K562 (cell line): ENCODE data around the gene CD300LD. TPM values are rescaled to one million over a fixed set of nuclear protein-coding genes. Genes with fewer than 3 reads are reported as not detected.

Experiments used
- ATAC-seq: fragments of 200-7000 bp; cut with Tn5 transposase; 3 replicates; pipeline ENCODE4 v1.9.1; 2020; ENCODE audit warnings: moderate library complexity
- BruUV-seq: library from RNA; stranded (reverse); fragments of 400-500 nt; replicated peaks from 2 replicates; lab custom pipeline; 2021; lab: Mats Ljungman, UMichigan
- CTCF ChIA-PET: fragments of 300-600 bp; formaldehyde crosslinking; extraction: SDS; loops from one replicate; lab custom pipeline; 2021; ENCODE audit warnings: low intra/inter-chr PET ratio; lab: Yijun Ruan, JAX
- POLR2A ChIA-PET: fragments of 300-600, 350-650 bp; sonication (Branson Sonifier 250); formaldehyde crosslinking; extraction: SDS; loops from one replicate; lab custom pipeline; 2021; ENCODE audit warnings: antibody characterized with exemption, inconsistent platforms; lab: Yijun Ruan, JAX
- DNase-seq, 4 experiments: peaks; one replicate each; pipeline versions ENCODE4 v3.0.0 to v3.0.0-alpha.2; 2011 to 2018; ENCODE audit warnings: low spot score in 3 of 4, mixed read lengths in 3 of 4; ENCODE audit errors: extremely low read depth in 1 of 4
- FAIRE-seq: peaks from 2 replicates; lab custom pipeline; 2011; peaks lifted over from hg19 to GRCh38; lab: Jason Lieb, UNC
- H2AFZ ChIP-seq: 2 replicates; pipeline ENCODE4 v1.6.0; 2011; ENCODE audit warnings: low read depth, low read length, control low read depth, inconsistent platforms
- H3K27ac ChIP-seq: fragments of 200-600 bp; 3 replicates; pipeline ENCODE4 v1.8.0; 2011; ENCODE audit warnings: low read depth, mild to moderate bottlenecking, control low read depth, inconsistent platforms, low read length, moderate library complexity, mixed read lengths; ENCODE audit errors: extremely low read depth
- H3K27me3 ChIP-seq, 2 experiments: fragments of 300-600 bp in 1 of 2; 2 replicates in 1 of 2; 3 replicates in 1 of 2; pipeline versions ENCODE4 v1.6.0 to v1.8.0; 2011; ENCODE audit warnings: inconsistent platforms in 2 of 2, low read length in 2 of 2, mild to moderate bottlenecking in 1 of 2, mixed read lengths in 1 of 2, moderate library complexity in 1 of 2; ENCODE audit not compliant: control insufficient read depth in 2 of 2, insufficient read depth in 2 of 2
- H3K36me3 ChIP-seq: fragments of 300-600 bp; 3 replicates; pipeline ENCODE4 v1.8.0; 2011; ENCODE audit warnings: mild to moderate bottlenecking, low read length, inconsistent platforms; ENCODE audit not compliant: control insufficient read depth, insufficient read depth
- H3K4me1 ChIP-seq, 2 experiments: fragments of 200-600 bp in 1 of 2; replicated peaks in 1 of 2; 2 replicates in 1 of 2; 3 replicates in 1 of 2; pipeline versions ENCODE4 v1.5.1 to v1.8.0; 2011; ENCODE audit warnings: inconsistent platforms in 2 of 2, low read length in 2 of 2, mild to moderate bottlenecking in 1 of 2, mixed read lengths in 1 of 2, moderate library complexity in 1 of 2; ENCODE audit not compliant: control insufficient read depth in 2 of 2, insufficient read depth in 2 of 2
- H3K4me2 ChIP-seq: 2 replicates; pipeline ENCODE4 v1.6.1; 2011; ENCODE audit warnings: low read length, control low read depth, inconsistent platforms, mixed read lengths; ENCODE audit not compliant: insufficient read depth
- H3K4me3 ChIP-seq: fragments of 200-600 bp; sonication (generic), shearing (Covaris generic); 2 replicates; pipeline ENCODE4 v1.5.1; 2016; ENCODE audit warnings: control low read depth, inconsistent platforms
- H3K79me2 ChIP-seq: fragments of 200-600 bp; 3 replicates; pipeline ENCODE4 v1.8.0; 2011; ENCODE audit warnings: low read length, inconsistent platforms; ENCODE audit not compliant: control insufficient read depth, insufficient read depth
- H3K9ac ChIP-seq, 2 experiments: 2 replicates each; pipeline versions ENCODE4 v1.6.0 to v1.6.1; 2011; ENCODE audit warnings: low read depth in 2 of 2, low read length in 2 of 2, control low read depth in 1 of 2, inconsistent platforms in 1 of 2, mild to moderate bottlenecking in 1 of 2, mixed read lengths in 1 of 2; ENCODE audit not compliant: insufficient read depth in 1 of 2
- H3K9me1 ChIP-seq: one replicate; pipeline ENCODE4 v1.6.0; 2011; ENCODE audit warnings: inconsistent platforms, mild to moderate bottlenecking, low read length, moderate library complexity; ENCODE audit not compliant: control insufficient read depth, insufficient read depth
- H3K9me3 ChIP-seq: replicated peaks from 2 replicates; pipeline ENCODE4 v1.5.1; 2011; ENCODE audit warnings: low read depth, low read length, inconsistent platforms; ENCODE audit not compliant: control insufficient read depth, insufficient read depth
- H4K20me1 ChIP-seq: replicated peaks from 2 replicates; pipeline ENCODE4 v1.6.1; 2011; ENCODE audit warnings: low read length, inconsistent platforms, mixed read lengths; ENCODE audit not compliant: control insufficient read depth, insufficient read depth
- CHD2 ChIP-seq: IDR thresholded peaks from 2 replicates; pipeline ENCODE4 v1.6.1; 2011; ENCODE audit warnings: low read depth, low read length
- CREB1 ChIP-seq, 2 experiments: sonication (generic) in 1 of 2; formaldehyde crosslinking in 1 of 2; IDR thresholded peaks; 2 replicates each; pipeline versions ENCODE4 v1.6.1 to v1.8.0; 2012 to 2022; ENCODE audit warnings: inconsistent platforms in 1 of 2, mild to moderate bottlenecking in 1 of 2, missing genetic modification reagents in 1 of 2, moderate library complexity in 1 of 2
- DEAF1 ChIP-seq: fragments of 450-650 bp; formaldehyde crosslinking; IDR thresholded peaks from 2 replicates; pipeline ENCODE4 v1.4.0; 2020; ENCODE audit warnings: mild to moderate bottlenecking, moderate library complexity
- GTF2F1 ChIP-seq: IDR thresholded peaks from 2 replicates; pipeline ENCODE4 v1.6.1; 2011; ENCODE audit warnings: low read depth, low read length, improper control_type of control experiment
- MTF1 ChIP-seq: fragments of 250-450 bp; sonication (Bioruptor Pico); IDR thresholded peaks from 2 replicates; pipeline ENCODE4 v1.9.0; 2021; ENCODE audit warnings: moderate library complexity, mild to moderate bottlenecking, inconsistent platforms, borderline replicate concordance
- NFE2 ChIP-seq: IDR thresholded peaks from 2 replicates; pipeline ENCODE4 v1.6.1; 2014; ENCODE audit warnings: antibody characterized with exemption, low read depth
- RHOXF2B ChIP-seq: fragments of 250-450 bp; sonication (Bioruptor Pico); conservative IDR thresholded peaks from 2 replicates; pipeline ENCODE4 v1.5.1; 2021
- RNF2 ChIP-seq: sonication (generic); IDR thresholded peaks from 2 replicates; pipeline ENCODE4 v1.6.1; 2016
- SMAD3 ChIP-seq: fragments of 450-650 bp; formaldehyde crosslinking; conservative IDR thresholded peaks from 2 replicates; pipeline ENCODE4 v1.4.0; 2020; ENCODE audit warnings: mild to moderate bottlenecking
- SMAD4 ChIP-seq: fragments of 250-450 bp; sonication (Bioruptor Pico); conservative IDR thresholded peaks from 2 replicates; pipeline ENCODE4 v1.8.0; 2021; ENCODE audit warnings: inconsistent platforms, mild to moderate bottlenecking, moderate library complexity
- SOX6 ChIP-seq: fragments of 450-650 bp; IDR thresholded peaks from 2 replicates; pipeline ENCODE4 v1.6.1; 2014; ENCODE audit warnings: mild to moderate bottlenecking
- SRF ChIP-seq, 2 experiments: fragments of 250-450, 450-650 bp in 1 of 2; sonication (Bioruptor Pico) in 1 of 2; sonication (generic) in 1 of 2; formaldehyde crosslinking; IDR thresholded peaks; 2 replicates each; pipeline versions ENCODE4 v1.5.0 to v1.5.1; 2020 to 2022; ENCODE audit warnings: mild to moderate bottlenecking in 1 of 2, missing genetic modification reagents in 1 of 2
- TEAD2 ChIP-seq: fragments of 450-650 bp; IDR thresholded peaks from 2 replicates; pipeline ENCODE4 v1.6.1; 2016; ENCODE audit warnings: missing genetic modification characterization, control low read depth, missing compliant biosample characterization
- ZNF764 ChIP-seq: fragments of 250-450 bp; sonication (Bioruptor Pico); IDR thresholded peaks from 2 replicates; pipeline ENCODE4 v1.4.0; 2020; ENCODE audit warnings: low read depth, mild to moderate bottlenecking, moderate library complexity
- WGBS: fragments of 100-300 bp; shearing (Covaris generic); methylation state at CpG from one replicate; pipeline ENCODE4 v1.1.6; 2016; ENCODE audit warnings: low coverage, mixed read lengths; ENCODE audit not compliant: insufficient coverage; ENCODE audit errors: missing lambda C conversion rate; 5-methylcytosine and 5-hydroxymethylcytosine counted together
- in situ Hi-C: fragments of 300-500 bp; cut with MboI; formaldehyde crosslinking; loops from 4 replicates; pipeline ENCODE4 v1.15.0; 2018; ENCODE audit warnings: inconsistent platforms, mixed read lengths
- intact Hi-C: fragments of 100-400 bp; cut with micrococcal nuclease; formaldehyde crosslinking; loops from 2 replicates; pipeline ENCODE4 v1.14.2; 2022
- polyA plus RNA-seq, 8 experiments: library from polyadenylated mRNA; depleted of rRNA in 4 of 8; stranded (reverse) in 5 of 8; unstranded in 3 of 8; fragments of >200 nt; fragmentation: Nextera tagmentation in 2 of 8; fragmentation: Illumina TruSeq in 1 of 8; extraction: Ambion mirVana in 2 of 8; extraction: Trizol in 1 of 8; gene quantifications; 2 replicates each; pipeline versions ENCODE4 v1.2.1 to v1.2.3, GENCODE V29; 2011 to 2014; ENCODE audit warnings: inconsistent platforms in 1 of 8, missing spikeins in 1 of 8
- total RNA-seq, 7 experiments: library from RNA; depleted of rRNA in 6 of 7; stranded (reverse); fragments of >200 nt in 6 of 7; fragmentation: Illumina TruSeq in 2 of 7; extraction: Trizol in 2 of 7; gene quantifications; 2 replicates each; pipeline versions ENCODE4 v1.2.1 to v1.2.3, GENCODE V29; 2011 to 2021; ENCODE audit warnings: low replicate concordance in 1 of 7
- TF ChIP-seq, protein P1 (sequence below): fragments of 450-650 bp; formaldehyde crosslinking; IDR thresholded peaks from 2 replicates; pipeline ENCODE4 v1.4.0; 2020; ENCODE audit warnings: mild to moderate bottlenecking, mixed read lengths
- TF ChIP-seq, protein P2 (sequence below): fragments of 250-450 bp; sonication (Bioruptor Pico); IDR thresholded peaks from 2 replicates; pipeline ENCODE4 v1.8.0; 2022; ENCODE audit warnings: moderate library complexity, mild to moderate bottlenecking, inconsistent platforms
- TF ChIP-seq, protein P3 (sequence below): fragments of 250-450 bp; sonication (Bioruptor Pico); IDR thresholded peaks from 2 replicates; pipeline ENCODE4 v1.4.0; 2020; ENCODE audit warnings: mild to moderate bottlenecking, moderate library complexity

CD300LD gene
- total and polyA plus RNA-seq, 9 of the 15 experiments (the other 6 are each of a cell fraction or from before 2014, with no cell fraction given), result not detected

DNA sequence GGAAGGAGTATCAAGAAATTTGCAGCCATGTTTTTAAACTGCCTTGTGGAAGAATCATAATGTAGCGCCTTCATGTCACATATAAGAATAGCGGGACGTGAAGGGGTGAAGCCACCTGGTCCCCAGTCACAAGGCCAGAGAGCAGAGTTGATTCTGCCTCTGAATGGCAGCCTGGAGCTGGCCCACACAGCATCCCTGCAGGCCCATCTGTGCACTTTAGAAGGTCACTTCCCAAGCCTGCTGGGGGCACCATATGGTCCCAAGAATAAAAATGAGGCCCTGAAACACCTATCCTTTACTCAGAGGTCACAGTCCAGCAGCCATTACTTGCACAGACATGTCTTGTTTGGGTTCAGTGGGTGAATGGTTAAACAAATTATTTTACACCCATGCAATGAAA is 16.4 kb upstream of the CD300LD start:
- Histone ChIP-seq H3K9me3 (no peaks in the 10 kb centered on the region), H3K9ac (no peak overlapping the region), H3K27ac (no peak overlapping the region), H3K4me1 (no peaks in the 10 kb centered on the region), H3K36me3 (no peaks in the 10 kb centered on the region), H3K79me2 (no peaks in the 10 kb centered on the region), H4K20me1 (peaks cover 4% of the 10 kb centered on the region; the same call in 1 of the 2 replicates), H3K27me3 (peaks cover 3 to 42% of the 10 kb centered on the region in 2 experiments; a peak in 3 of 5 replicates), H3K4me2 (no peak overlapping the region), H3K9me1 (no peaks in the 10 kb centered on the region), H3K4me3 (no peak overlapping the region), H2AFZ (no peak overlapping the region)
- ATAC-seq (no peak), FAIRE-seq (no peak), DNase-seq (no peak)
- TF ChIP-seq TEAD2 (tag) (no peak), SRF (CRISPR knock-in tag; IDR thresholded peaks at IDR 0.05) (no peak), DEAF1 (CRISPR knock-in tag) (no peak), CREB1 (IDR thresholded peaks at IDR 0.05) (no peak), CREB1 (CRISPR knock-in tag; IDR thresholded peaks at IDR 0.05) (no peak), SOX6 (no peak), RHOXF2B (CRISPR knock-in tag) (no peak), NFE2 (no peak), ZNF764 (CRISPR knock-in tag) (no peak), GTF2F1 (no peak), MTF1 (CRISPR knock-in tag) (no peak), CHD2 (no peak), SMAD4 (no peak), RNF2 (no peak), SMAD3 (CRISPR knock-in tag) (no peak)
- TF ChIP-seq, protein P1, sequence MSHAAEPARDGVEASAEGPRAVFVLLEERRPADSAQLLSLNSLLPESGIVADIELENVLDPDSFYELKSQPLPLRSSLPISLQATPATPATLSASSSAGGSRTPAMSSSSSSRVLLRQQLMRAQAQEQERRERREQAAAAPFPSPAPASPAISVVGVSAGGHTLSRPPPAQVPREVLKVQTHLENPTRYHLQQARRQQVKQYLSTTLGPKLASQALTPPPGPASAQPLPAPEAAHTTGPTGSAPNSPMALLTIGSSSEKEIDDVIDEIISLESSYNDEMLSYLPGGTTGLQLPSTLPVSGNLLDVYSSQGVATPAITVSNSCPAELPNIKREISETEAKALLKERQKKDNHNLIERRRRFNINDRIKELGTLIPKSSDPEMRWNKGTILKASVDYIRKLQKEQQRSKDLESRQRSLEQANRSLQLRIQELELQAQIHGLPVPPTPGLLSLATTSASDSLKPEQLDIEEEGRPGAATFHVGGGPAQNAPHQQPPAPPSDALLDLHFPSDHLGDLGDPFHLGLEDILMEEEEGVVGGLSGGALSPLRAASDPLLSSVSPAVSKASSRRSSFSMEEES (CRISPR knock-in tag), result no peak
- TF ChIP-seq, protein P2, sequence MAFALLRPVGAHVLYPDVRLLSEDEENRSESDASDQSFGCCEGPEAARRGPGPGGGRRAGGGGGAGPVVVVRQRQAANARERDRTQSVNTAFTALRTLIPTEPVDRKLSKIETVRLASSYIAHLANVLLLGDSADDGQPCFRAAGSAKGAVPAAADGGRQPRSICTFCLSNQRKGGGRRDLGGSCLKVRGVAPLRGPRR (CRISPR knock-in tag), result no peak
- TF ChIP-seq, protein P3, sequence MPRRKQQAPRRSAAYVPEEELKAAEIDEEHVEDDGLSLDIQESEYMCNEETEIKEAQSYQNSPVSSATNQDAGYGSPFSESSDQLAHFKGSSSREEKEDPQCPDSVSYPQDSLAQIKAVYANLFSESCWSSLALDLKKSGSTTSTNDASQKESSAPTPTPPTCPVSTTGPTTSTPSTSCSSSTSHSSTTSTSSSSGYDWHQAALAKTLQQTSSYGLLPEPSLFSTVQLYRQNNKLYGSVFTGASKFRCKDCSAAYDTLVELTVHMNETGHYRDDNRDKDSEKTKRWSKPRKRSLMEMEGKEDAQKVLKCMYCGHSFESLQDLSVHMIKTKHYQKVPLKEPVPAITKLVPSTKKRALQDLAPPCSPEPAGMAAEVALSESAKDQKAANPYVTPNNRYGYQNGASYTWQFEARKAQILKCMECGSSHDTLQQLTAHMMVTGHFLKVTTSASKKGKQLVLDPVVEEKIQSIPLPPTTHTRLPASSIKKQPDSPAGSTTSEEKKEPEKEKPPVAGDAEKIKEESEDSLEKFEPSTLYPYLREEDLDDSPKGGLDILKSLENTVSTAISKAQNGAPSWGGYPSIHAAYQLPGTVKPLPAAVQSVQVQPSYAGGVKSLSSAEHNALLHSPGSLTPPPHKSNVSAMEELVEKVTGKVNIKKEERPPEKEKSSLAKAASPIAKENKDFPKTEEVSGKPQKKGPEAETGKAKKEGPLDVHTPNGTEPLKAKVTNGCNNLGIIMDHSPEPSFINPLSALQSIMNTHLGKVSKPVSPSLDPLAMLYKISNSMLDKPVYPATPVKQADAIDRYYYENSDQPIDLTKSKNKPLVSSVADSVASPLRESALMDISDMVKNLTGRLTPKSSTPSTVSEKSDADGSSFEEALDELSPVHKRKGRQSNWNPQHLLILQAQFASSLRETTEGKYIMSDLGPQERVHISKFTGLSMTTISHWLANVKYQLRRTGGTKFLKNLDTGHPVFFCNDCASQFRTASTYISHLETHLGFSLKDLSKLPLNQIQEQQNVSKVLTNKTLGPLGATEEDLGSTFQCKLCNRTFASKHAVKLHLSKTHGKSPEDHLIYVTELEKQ (CRISPR knock-in tag), result no peak
- in situ Hi-C loops (no loop called here), intact Hi-C loops (no loop called here)
- BruUV-seq, result no TSS peak
- WGBS, result 0% methylated on average over 3 of the region's 3 CpGs
- CTCF ChIA-PET, result no interaction called here
- POLR2A ChIA-PET, result no interaction called here
